ENCODE results near the gene CD2AP. TPM values are rescaled to one million over a fixed set of nuclear protein-coding genes. Genes with fewer than 3 reads are reported as not detected.
"Not testable (repeated sequence)": the region's sequence is repeated elsewhere in the genome, so short reads cannot be mapped to it uniquely, and the experiment has no call there.

The CD2AP gene, protein sequence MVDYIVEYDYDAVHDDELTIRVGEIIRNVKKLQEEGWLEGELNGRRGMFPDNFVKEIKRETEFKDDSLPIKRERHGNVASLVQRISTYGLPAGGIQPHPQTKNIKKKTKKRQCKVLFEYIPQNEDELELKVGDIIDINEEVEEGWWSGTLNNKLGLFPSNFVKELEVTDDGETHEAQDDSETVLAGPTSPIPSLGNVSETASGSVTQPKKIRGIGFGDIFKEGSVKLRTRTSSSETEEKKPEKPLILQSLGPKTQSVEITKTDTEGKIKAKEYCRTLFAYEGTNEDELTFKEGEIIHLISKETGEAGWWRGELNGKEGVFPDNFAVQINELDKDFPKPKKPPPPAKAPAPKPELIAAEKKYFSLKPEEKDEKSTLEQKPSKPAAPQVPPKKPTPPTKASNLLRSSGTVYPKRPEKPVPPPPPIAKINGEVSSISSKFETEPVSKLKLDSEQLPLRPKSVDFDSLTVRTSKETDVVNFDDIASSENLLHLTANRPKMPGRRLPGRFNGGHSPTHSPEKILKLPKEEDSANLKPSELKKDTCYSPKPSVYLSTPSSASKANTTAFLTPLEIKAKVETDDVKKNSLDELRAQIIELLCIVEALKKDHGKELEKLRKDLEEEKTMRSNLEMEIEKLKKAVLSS
- total RNA-seq = 25.8 TPM

DNA sequence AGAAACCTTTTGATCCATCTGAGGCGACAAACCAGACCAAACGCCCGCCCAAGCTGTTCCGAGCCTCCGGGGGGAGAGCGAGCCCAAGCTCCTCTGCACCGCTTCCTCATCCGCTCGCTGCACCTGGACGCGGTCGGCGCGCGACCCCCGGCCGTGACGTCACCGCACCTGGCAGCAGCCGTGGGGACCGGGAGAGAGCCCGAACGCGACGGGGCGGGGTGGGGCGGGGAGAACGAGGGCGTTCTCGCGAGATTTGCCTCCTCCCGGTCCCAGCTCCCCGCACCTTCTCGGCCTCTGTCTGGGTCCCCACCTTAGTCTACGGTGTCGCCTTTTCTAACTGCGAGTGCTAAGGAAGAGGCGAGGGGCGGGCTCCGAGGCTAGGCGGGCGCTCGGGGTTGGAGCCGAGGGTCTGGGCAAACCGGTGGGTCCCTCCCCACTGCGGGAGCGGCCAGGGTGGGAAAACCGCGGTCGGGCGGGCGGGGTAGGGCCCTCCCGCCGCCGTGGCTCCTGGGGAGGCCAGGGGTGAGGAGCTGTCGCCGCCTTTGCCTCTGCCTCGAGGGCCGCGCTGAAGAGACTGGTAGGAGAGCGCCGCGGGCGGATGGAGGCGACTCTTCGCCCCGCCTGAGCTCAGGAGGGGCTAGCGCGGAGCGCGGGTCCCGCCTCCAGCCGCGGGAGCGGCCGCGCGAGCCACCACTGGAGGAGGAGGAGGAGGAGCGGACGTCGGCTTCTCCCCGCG, at the start of gene CD2AP:
Gene CD2AP, plus strand, starts transcription at position 293 of the 736 bp plus-strand sequence. CDS start 456 bp downstream, outside the sequence.
- ATAC-seq = peak; percentile 95

DNA sequence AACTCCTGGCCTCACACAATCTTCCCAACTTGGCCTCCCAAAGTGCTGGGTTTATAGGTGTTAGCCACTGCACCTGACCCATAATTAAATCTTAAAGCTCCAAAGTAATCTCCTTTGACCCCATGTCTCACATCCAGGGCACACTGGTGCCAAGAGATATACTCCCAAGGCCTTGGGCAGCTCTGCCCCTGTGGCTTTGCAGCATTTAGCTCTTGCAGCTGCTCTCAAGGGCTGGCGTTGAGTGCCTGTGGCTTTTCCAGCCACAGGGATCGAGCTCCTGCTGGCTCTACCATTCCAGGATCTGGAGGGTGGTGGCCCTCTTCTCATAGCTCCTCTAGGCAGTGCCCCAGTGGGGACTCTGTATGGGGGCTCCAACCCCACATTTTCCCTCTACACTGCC, 49.3 kb upstream of the CD2AP start:
- no peak for ATAC-seq

DNA sequence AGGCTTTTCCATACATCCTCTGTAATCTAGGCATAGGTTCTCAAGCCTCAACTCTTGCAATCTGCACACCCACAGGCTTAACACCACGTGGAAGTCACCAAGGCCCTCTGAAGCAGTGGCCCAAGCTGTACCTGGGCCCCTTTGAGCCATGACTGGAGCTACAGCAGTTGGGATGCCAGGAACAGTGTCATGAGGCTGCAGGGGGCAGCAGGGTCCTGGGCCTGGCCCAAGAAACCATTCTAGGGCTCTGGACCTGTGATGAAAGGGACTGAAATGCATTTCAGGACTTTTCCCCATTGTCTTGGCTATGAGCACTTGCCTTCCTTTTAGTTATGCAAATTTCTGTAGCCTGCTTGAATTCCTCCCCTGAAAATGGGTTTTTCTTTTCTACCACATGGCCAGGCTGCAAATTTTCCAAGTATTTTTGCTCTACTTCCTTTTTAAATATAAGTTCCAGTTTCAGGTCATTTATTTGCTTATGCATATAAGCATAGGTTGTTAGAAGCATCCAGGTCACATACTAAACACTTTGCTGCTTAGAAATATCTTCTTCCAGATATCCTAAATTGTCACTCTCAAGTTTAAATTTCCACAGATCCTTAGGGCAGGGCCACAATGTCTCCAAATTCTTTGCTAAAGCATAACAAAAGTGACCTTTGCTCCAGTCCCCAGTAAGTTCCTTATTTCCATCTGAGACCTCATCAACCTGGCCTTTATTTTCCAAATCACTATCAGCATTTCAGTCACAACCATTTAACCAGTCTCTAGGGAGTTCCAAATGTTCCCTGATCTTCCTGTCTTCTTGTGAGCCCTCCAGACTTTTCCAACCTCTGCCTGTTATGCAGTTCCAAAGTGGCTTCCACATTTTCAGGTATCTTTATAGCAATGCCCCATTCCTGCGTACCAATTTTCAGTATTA, 48.6 kb upstream of the CD2AP start:
- no peak for ATAC-seq

DNA sequence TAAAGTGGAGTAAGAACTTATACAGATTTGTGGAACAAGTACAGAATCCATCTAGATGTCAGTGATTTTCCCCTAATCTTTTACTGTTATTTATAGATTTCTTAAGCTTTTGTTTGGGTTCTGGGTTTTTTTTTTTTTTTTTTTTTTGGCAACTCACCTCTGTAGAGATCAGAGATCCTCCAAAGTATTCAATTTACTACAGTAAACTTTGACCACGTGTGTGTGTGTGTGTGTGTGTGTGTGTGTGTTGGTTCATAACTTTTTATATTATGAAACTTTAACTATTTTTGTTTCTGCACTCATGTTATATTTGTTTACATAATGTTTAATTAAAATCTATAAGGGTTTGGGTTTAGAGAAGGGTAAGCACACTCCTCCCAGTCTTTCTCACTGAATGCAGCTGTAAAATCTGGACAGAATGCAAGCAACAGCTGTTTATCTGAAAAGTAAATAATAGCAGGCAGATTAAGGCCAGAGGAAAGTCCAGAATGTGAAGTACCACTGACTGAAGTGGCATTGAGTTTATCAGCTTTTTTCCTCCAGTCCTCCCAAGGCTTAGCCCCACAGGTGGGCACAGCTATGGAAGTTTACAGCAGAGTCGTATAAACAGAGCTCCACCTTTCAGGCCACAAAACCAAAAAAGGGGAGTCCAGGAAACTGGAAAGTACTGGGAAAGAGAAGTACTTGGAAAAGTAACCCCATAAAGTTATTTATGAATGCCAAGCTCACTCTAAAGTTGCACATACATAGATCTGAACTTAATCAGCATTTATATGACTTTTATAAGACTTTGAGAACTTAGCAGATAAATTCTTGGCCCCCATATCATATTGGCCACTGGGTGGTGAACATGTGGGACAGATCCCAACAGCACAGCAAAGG, 43.0 kb upstream of the CD2AP start:
- no peak for ATAC-seq

DNA sequence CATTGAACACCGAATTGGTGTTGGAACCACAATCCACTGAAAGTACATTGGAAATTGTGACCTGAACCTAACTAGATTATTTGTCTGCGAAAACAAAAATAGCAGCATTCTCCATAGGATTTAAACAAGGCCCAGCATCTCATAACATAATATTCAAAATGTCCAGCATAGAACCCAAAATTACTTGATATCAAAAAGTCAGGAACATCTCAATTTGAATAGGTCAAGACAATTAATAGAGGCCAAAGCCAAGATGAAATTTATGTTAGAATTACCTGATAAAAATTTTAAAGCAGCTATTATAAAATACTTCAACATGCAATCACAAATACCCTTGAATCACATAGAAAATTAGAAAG, 42.4 kb upstream of the CD2AP start:
- no peak for ATAC-seq

DNA sequence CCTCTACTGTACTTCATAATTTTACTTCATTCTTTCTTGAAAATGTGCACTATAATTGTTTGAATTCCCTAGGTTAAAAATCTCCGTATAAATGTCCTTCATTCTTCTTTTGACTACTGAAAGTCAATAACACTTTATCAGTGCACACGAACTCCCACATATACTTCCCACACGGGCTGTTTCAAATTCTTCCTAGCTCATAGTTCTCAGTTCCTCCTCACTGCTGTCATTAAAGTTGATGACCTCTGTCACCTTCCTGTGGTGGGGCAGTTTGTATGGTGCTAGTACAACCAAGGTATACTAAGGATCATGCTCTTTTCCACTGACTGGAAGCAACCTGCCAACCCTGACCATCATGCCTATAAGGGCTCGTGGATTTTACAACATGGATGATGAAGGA, 40.0 kb upstream of the CD2AP start:
- no peak for ATAC-seq

DNA sequence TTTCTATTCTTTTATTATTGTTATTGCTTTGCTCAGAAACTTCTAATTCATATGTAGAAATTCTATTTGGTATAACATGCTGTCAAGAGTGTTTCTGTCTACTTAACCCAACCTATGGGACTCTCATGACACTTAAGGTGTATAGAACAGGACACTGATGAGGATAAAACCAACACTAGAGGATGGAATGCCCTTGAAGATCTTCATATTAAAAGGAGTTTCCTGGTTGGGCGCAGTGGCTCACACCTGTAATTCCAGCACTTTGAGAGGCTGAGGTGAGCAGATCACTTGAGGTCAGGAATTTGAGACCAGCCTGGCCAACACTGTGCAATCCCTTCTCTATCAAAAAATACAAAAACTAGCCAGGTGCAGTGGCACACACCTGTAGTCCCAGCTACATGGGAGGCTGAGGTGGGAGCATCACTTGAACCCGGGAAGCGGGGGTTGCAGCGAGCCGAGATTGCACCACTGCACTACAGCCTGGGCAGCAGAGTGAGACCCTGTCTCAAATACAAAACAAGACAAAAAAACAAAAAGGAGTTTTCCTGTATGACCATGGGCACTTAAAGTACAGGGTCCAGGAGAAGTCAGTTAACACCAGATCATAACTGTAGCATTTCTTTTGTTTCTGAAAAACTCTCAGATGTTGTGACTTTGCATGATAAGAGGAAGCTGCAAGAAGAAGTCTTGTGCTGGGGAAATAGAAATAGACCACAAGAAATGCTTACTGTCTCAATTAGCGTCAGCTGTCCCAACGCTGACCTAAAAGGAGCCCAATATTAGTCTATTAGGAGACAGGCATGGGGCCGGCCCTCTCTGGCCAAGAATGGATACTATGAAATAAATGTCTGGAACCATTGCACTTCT, 38.9 kb upstream of the CD2AP start:
- ATAC-seq = no peak

DNA sequence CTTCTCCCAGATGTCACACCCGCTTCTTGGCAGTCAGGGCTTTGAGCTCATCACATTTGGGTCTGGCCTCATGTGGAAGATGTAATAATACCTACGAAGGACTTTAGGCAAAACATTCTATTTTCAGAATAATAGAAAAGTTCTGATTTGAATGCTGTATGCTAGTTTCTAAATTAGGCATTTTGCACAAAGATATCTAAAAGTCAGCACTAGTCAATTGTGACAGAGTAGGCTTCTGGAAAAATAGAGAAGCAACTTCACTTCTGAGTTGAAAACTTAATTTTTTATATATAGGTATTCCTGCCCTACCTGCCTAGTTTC, 38.3 kb upstream of the CD2AP start:
- ATAC-seq = no peak

DNA sequence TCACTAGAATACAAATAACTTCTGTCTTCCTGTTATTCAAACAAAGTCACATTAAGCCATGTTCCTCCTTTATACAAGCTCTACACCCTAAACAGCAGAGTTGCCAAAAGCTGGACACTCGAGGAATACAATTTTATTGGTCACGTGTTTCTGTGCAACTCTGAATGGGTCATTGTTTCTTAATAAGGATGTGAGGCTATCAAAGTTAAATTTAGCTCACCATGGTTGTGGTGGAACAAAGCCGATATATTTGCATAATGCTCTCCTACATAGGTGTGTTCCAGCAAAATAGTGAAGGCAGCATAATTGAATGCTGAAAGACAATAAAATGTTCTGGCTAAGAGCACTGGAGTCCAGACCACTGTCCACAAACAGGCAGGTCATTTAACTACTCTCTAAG, 36.9 kb upstream of the CD2AP start:
- ATAC-seq = peak; percentile 26

DNA sequence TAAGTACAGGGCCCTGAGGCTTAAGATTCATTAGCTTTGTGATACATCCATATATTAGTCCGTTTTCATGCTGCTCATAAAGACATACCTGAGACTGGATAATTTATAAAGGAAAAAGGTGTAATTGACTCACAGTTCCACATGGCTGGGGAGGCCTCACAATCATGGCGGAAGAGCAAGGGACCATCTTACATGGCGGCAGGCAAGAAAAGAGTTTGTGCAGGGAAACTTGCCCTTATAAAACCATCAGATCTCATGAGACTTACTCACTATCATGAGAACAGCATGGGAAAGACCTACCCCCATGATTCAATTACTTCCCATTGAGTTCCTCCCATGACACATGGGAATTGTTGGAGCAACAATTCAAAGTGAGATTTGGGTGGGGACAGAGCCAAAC, 32.6 kb upstream of the CD2AP start:
- not testable (repeated sequence) for ATAC-seq

DNA sequence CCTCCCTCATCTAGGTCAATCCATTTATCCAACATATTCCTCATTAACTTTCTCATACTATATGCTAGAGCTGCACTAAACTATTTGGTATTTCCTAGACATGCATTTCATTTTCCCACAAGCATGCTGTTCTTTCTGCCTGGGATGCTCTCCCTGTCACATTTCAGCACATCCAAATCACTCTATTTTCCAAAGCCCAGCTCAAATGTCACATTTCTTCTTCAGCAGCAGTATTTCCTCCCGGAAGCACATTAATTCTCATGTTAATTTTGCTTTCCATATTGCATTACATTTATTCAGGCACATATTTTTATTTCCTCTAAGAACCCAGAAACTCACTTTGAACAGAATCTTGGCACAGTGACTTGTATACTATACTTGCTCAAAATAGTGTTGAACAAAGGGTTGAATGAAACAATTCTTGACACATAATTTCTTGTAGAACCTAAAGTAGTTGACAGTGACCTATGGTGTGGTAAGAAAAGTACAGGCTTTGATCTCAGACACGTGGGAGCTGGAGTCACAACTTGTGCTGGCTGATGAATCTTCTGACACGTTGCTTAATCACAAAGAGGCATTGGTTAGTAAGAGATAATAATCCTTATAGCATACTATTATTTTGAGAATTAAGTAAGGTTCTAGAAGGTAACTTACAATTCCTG, 30.8 kb upstream of the CD2AP start:
- peak; percentile 70 for ATAC-seq

DNA sequence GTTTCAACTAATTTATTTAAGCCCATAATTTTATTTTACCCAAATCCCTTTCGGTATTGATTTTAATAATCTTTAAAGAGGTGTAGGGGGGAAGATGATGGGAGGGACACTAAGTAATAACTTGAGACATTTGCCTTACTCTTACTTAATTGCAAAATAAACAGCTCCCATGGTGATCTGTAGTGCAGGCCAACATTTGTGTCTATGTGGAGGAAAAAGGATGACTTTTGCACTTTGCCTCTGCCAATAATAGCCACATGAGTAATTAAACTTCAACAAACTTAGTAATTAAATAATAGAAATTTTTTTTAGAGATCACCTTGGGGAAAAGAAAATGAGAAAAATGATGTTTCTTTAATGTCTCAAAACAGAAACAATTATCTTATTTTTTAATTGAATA, 29.9 kb upstream of the CD2AP start:
- ATAC-seq = no peak

DNA sequence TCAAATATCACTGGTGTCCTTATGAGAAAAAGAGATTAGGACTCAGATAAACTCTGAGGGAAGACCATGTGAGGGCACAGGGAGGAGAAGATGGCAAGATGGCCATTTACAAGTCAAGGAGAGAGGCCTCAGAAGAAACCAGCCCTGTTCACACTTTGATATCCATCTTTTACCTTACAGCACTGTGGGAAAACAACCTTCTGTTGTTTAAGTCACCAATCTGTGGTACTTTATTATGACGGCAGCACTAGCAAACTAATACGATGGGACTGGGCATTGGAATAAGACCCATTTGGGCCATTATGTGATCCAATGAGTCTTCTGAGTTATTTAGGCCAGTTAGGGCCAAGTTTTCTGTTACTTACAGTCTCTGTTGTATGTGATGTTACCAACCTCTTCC, 26.4 kb upstream of the CD2AP start:
- no peak for ATAC-seq

DNA sequence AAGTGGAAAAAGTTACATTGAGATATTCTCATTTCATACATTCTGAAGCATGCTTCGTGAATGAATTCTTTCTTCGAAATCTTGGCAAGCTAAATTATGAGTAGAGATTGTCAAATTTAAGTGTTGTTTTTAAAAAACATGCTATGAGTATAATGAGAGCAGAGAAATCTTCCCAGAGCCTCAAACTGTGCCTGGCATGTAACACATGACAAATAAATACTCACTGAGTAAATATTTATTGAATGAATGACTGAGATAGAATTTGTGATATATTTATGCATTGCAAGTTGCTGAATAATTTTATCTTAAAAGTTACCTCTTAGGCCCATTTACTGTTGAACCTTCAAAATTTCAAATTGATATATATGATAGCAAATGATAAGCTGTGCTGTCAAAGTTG, 24.7 kb upstream of the CD2AP start:
- ATAC-seq = no peak

DNA sequence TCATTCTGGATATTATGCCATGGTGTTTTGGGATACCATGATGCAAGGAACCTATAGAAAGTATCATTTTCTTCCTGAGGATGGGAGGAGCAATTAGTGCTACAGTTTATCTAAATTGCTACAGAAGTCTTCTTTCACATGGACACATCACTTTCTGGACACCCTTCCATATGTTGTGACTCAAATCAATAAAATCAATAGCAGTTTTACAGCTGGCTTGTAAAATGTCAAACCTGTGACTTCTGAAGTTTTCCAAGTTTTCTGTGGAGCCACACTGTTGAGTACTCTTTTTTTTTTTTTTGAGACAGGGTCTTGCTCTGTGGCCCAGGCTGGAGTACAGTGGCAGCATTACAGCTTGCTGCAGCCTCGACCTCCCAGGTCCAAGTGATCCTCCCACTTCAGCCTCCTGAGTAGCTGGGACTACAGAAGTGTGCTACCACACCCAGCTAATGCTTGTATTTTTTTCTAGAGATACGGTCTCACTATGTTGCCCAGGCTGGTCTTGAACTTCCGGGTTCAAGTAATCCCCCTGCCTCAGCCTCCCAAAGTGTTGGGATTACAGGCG, 24.1 kb upstream of the CD2AP start:
- no peak for ATAC-seq

DNA sequence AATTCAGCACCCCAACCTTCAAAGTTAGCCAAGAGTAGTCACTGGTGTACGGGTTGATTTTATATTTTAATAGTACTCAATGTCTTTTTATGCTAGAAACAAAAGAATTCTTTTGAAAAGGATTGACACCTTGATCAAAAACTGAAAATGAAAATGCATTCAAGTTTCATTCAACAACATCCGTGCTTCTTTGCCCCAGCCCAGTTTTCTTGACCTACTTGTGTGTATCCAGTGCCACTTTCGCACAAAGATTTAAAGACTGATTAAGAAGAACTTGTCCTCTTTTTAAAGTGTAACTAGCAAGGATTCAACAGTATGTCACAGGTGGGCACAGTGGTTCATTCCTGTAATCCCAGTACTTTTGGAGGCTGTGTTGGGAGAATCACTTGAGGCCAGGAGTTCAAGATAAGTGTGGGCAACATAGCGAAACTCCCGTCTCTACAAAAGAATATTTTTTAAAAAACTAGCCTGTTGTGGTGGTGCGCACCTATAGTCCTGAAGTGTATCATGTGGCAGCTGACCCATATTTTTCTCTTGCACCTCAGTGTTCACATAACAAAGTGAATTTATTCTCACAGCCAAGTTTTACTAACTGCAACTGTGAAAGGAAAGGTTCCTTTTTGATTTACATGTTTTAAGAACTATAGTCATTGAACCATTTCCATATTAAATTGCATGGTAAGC, 22.7 kb upstream of the CD2AP start:
- ATAC-seq = no peak

DNA sequence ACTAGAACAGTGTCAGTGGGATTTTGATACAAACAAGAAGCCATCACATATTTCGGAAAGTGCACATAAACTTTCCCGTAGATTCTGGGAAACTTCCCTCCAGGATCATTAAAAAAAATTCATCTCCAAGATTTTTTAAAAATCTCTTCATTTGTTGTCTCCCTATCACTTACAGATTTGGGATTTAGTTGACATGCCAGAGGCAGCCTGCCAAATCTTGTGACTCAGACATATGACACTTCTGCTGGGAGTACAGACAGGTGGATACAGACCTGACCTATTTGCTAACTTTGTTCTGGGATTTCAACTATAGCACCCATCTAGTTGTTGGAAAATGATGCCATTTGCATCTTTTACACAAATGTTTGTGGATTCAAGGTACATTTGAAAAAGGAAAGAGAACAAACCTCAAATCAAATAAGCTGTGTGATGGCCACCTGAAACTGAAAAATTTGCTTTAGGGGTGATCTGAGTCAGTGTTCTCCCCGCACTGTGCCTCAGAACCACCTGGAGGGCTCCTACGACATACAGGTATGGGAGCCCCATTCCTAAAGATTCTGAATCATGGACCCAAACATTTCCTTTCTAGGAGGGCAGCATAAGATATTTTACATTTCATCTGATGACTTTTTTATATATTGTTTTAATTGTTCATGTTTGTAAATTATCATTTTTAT, 21.9 kb upstream of the CD2AP start:
- peak; percentile 62 for ATAC-seq

DNA sequence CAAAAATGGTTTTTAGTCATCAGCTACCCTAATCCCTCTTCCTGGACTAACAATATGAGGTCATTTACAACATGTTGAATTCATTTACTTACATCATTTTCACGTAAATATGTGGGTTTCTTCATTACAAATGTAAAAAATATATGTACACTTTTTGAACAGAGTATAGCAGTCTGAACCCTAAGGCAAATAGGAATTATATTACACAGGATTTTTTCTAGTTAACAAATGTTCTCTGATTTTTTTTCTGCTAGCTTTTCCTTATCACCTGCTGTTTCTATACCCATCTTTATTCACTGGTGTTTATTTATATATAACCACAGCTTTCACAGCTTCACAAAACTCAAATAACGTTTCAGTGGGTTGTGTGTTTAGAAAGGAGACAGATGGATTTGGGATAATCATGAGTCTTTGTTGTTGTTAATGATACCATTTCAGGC, 21.0 kb upstream of the CD2AP start:
- no peak for ATAC-seq
